HFFc6 (cell line): ENCODE data around the gene PTGES. TPM values are rescaled to one million over a fixed set of nuclear protein-coding genes. Genes with fewer than 3 reads are reported as not detected.
A peak's percentile ranks its signal among the peaks of the same experiment; 100 is the strongest.

Source experiments
- DNase-seq: peaks from one replicate; pipeline ENCODE4 v3.0.0-alpha.2; 2018
- H3K27ac Mint-ChIP-seq: 2 replicates; pipeline ENCODE4 v1.8.0; 2020; ENCODE audit warnings: mild to moderate bottlenecking, mixed read lengths
- H3K27me3 Mint-ChIP-seq: 2 replicates; pipeline ENCODE4 v1.8.0; 2021; ENCODE audit warnings: mild to moderate bottlenecking, moderate library complexity, mixed read lengths; ENCODE audit not compliant: insufficient read depth
- H3K36me3 Mint-ChIP-seq: 2 replicates; pipeline ENCODE4 v1.8.0; 2021; ENCODE audit warnings: low read depth, mixed read lengths
- H3K4me1 Mint-ChIP-seq: 2 replicates; pipeline ENCODE4 v1.8.0; 2020; ENCODE audit warnings: low read depth, mixed read lengths
- H3K4me3 Mint-ChIP-seq: 2 replicates; pipeline ENCODE4 v1.8.0; 2020; ENCODE audit warnings: mild to moderate bottlenecking, moderate library complexity, mixed read lengths
- H3K9me3 Mint-ChIP-seq: 2 replicates; pipeline ENCODE4 v1.8.0; 2020; ENCODE audit warnings: mild to moderate bottlenecking, mixed read lengths
- total RNA-seq, 6 experiments: library from RNA; stranded (reverse); fragmentation: NEBNext Ultra II Directional; extraction: Animal tissue kit (Norgen Biotek cat#: 25700); gene quantifications; 2 replicates in 1 of 6; 3 replicates in 5 of 6; pipeline ENCODE4 v1.2.3, GENCODE V29; 2021
- TF ChIP-seq, protein P1 (sequence below): fragments of 200-600 bp; sonication (generic); IDR thresholded peaks from 2 replicates; pipeline ENCODE4 v1.5.0; 2021; ENCODE audit warnings: antibody characterized with exemption, mild to moderate bottlenecking

Gene PTGES
- total RNA-seq, 6 experiments from 2014 or later: 11.3 to 29.6 (median 26.0) TPM

GRCh38 chr9:129732100-129732499 lies 20.7 kb downstream of the PTGES start:
- H3K4me1 Mint-ChIP-seq: no peaks in the 10 kb centered on the region; the same call in 1 of the 2 replicates
- H3K9me3 Mint-ChIP-seq: no peaks in the 10 kb centered on the region

DNA sequence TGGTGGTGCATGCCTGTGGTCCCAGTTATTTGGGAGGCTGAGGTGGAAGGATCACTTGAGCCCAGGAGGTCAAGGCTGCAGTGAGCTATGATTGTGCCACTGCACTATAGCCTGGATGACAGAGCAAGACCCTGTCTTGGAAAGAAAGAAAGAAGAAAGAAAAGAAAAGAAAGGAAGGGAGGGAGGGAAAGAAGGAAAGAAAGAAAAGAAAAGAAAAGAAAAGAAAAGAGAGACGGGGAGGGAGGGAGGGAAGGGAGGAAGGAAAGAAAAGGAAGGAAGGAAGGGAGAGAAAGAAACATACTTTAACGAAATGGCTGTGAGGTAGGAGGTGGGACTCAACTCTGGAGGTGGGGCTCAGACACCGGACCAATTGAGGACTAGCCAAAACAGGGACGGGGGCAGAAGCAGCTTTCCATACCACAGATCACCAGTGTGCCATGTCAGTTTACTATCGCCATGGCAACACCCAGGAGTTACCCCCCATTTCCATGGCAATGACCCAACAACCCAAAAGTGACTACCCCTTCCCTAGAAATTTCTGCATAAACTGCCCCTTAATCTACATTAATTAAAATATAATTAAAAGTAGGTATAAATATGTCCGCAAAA lies 21.3 kb downstream of the PTGES start:
- H3K4me1 Mint-ChIP-seq: peaks cover 5% of the 10 kb centered on the region
- H3K36me3 Mint-ChIP-seq: no peaks in the 10 kb centered on the region
- H3K4me3 Mint-ChIP-seq: no peak overlapping the region
- TF ChIP-seq, protein P1, sequence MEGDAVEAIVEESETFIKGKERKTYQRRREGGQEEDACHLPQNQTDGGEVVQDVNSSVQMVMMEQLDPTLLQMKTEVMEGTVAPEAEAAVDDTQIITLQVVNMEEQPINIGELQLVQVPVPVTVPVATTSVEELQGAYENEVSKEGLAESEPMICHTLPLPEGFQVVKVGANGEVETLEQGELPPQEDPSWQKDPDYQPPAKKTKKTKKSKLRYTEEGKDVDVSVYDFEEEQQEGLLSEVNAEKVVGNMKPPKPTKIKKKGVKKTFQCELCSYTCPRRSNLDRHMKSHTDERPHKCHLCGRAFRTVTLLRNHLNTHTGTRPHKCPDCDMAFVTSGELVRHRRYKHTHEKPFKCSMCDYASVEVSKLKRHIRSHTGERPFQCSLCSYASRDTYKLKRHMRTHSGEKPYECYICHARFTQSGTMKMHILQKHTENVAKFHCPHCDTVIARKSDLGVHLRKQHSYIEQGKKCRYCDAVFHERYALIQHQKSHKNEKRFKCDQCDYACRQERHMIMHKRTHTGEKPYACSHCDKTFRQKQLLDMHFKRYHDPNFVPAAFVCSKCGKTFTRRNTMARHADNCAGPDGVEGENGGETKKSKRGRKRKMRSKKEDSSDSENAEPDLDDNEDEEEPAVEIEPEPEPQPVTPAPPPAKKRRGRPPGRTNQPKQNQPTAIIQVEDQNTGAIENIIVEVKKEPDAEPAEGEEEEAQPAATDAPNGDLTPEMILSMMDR: no peak
- H3K27ac Mint-ChIP-seq: no peak overlapping the region
- H3K27me3 Mint-ChIP-seq: peaks cover 4% of the 10 kb centered on the region
- H3K9me3 Mint-ChIP-seq: no peaks in the 10 kb centered on the region
- no peak for DNase-seq

More at GRCh38 chr9:129732100-129732499, 20.7 kb downstream of the PTGES start:
- Mint-ChIP-seq H3K27ac (no peak overlapping the region), H3K27me3 (peaks cover 3% of the 10 kb centered on the region), H3K4me3 (no peak overlapping the region), H3K36me3 (no peaks in the 10 kb centered on the region)
- TF ChIP-seq, protein P1: no peak
- no peak for DNase-seq

DNA sequence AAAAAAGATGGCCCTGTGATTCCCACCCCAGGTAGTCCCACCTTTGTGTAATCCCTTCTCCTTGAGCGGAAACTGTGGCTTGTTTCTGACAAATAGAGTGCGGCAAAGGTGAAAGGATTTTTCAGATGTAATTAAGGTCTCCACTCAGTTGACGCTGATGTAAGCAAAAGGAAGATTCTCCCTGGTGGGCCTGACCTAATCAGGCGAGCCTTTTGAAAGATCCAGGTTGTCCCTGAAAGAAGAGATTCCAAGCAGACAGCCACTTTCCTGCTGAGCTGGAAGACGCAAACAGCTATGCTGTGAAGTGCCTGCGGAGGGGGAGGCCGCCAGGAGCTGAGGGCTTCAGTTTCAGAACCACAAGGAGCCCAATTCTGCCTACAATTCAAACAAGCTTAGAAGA lies 24.1 kb downstream of the PTGES start:
- no peak for DNase-seq
- peaks cover 27% of the 10 kb centered on the region for H3K4me1 Mint-ChIP-seq
- H3K27me3 Mint-ChIP-seq: peaks cover 4% of the 10 kb centered on the region
- TF ChIP-seq, protein P1: no peak
- H3K36me3 Mint-ChIP-seq: no peaks in the 10 kb centered on the region; the same call in 1 of the 2 replicates
- H3K9me3 Mint-ChIP-seq: no peaks in the 10 kb centered on the region
- H3K4me3 Mint-ChIP-seq: no peak overlapping the region
- no peak overlapping the region for H3K27ac Mint-ChIP-seq

DNA sequence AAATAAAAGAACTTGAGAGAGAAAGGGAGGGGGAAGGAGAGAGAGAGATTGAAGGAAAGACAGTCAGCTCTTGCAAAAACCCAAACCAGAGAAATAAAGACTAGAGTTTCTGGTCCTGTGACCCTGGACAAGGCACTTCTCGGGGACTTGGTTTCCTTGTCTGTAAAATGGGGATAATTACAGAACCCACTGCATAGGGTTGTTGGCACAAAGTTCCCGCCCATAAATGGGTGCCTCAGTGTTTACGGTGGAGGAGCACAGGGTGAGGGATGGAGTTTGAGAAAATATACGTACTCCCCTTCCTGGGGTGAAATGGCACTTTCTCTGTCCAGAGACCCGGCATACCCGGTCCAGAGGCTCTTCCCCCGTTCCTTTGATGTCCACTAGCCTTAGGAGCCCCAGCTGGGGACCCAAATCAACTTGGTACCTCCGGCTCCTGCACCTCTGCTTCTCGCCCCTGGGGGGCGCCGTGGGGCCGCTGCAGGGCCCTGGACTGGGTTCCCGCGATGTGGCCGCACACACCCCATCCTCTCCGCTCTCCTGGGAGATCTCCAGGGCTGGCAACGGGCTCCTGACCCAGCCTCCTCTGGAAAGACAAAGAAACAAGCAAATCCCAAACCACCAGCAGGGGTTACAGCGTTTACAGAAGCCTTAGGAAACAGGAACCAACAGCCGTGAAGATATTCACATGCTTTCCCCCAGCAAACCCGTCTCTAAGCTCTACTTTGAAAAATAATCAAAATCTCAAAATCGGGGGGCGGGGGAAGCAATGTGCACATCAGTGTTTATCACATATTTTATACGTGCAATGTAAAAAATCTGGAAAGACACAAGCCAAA lies 26.3 kb downstream of the PTGES start:
- Mint-ChIP-seq H3K4me3 (peak overlapping the region; percentile 73), H3K4me1 (peaks cover 27% of the 10 kb centered on the region), H3K27me3 (peaks cover 4% of the 10 kb centered on the region), H3K9me3 (no peaks in the 10 kb centered on the region), H3K27ac (peak overlapping the region; percentile 83), H3K36me3 (no peaks in the 10 kb centered on the region; the same call in 1 of the 2 replicates)
- TF ChIP-seq, protein P1: peak; percentile 96
- DNase-seq: peak; percentile 78

- Mint-ChIP-seq H3K27ac (peak overlapping the region; percentile 83), H3K36me3 (peaks cover under 1% of the 10 kb centered on the region; the same call in 1 of the 2 replicates), H3K9me3 (no peaks in the 10 kb centered on the region), H3K4me3 (peak overlapping the region; percentile 62), H3K27me3 (peaks cover 4% of the 10 kb centered on the region), H3K4me1 (peaks cover 27% of the 10 kb centered on the region)
- peak; percentile 30 for DNase-seq
- TF ChIP-seq, protein P1: peak; percentile 22; the same call in 1 of the 2 replicates
These were observed 27.0 kb downstream of the PTGES start for GRCh38 chr9:129725795-129726251.
